Fibroblast of lung (primary cell): ENCODE results near the gene PRAMEF11.

Experiments
- CTCF ChIP-seq, 2 donors: IDR thresholded peaks in 1 of 2; conservative IDR thresholded peaks in 1 of 2; 1 replicate in 1 of 2; 2 replicates in 1 of 2; pipeline ENCODE4 v1.5.1; 2011 to 2012; ENCODE audit warnings: low read length in 2 of 2, control low read depth in 1 of 2, inconsistent platforms in 1 of 2, low read depth in 1 of 2, mild to moderate bottlenecking in 1 of 2
- EZH2 ChIP-seq: IDR thresholded peaks from 2 replicates; pipeline ENCODE4 v1.5.1; 2012; ENCODE audit warnings: low read length, control low read depth, mild to moderate bottlenecking; ENCODE audit errors: missing control alignments

- TF ChIP-seq CTCF (conservative IDR thresholded peaks at IDR 0.05 in 1 of 2, IDR thresholded peaks at IDR 0.05 in 1 of 2; ENCODE audit: low read depth in 1 of 2, low read length in 2 of 2) (no peak), EZH2 (no peak)
Measured at GRCh38 chr1:12775443-12775842, 55.8 kb downstream of the PRAMEF11 start.
